Lower leg skin (tissue), 3 donors: Measurements from ENCODE around the gene TUSC2.

Experiments used
- POLR2A ChIP-seq, 2 donors: fragments of 450-650 bp; IDR thresholded peaks; one replicate each; pipeline ENCODE4 v1.6.1; 2016 to 2017; ENCODE audit warnings: antibody characterized with exemption in 2 of 2, mild to moderate bottlenecking in 1 of 2, moderate library complexity in 1 of 2
- TF ChIP-seq, protein P1 (sequence below), 3 donors: fragments of 450-650 bp; IDR thresholded peaks; one replicate each; pipeline ENCODE4 v1.5.1; 2016; ENCODE audit warnings: antibody characterized with exemption in 3 of 3, mild to moderate bottlenecking in 3 of 3, moderate library complexity in 2 of 3

DNA sequence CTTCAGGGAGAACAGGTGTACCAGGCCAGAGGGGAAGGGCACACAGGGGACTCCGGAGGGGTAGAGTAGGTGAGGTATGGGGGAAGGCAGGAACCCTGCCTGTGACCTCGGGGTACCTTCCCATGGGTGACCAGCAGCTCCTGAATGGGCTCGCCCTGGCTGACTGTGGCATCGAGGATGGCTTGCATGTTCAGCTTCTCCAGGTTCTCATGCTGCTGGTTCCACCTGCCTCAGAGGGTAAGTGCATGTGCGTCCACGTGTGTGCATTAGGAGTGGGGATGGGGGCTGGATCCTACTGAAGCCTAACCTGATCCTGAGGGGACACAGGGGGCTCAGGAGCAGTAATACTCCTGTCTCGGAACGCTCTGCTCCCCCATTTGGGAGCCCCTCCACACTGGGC, 17.0 kb upstream of the TUSC2 start:
- TF ChIP-seq, protein P1, sequence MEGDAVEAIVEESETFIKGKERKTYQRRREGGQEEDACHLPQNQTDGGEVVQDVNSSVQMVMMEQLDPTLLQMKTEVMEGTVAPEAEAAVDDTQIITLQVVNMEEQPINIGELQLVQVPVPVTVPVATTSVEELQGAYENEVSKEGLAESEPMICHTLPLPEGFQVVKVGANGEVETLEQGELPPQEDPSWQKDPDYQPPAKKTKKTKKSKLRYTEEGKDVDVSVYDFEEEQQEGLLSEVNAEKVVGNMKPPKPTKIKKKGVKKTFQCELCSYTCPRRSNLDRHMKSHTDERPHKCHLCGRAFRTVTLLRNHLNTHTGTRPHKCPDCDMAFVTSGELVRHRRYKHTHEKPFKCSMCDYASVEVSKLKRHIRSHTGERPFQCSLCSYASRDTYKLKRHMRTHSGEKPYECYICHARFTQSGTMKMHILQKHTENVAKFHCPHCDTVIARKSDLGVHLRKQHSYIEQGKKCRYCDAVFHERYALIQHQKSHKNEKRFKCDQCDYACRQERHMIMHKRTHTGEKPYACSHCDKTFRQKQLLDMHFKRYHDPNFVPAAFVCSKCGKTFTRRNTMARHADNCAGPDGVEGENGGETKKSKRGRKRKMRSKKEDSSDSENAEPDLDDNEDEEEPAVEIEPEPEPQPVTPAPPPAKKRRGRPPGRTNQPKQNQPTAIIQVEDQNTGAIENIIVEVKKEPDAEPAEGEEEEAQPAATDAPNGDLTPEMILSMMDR (IDR thresholded peaks at IDR 0.05), result no peak
- no peak for TF ChIP-seq POLR2A (IDR thresholded peaks at IDR 0.05)
